ENCODE measurements around the gene WASHC4.
"Not testable (repeated sequence)": the region's sequence is repeated elsewhere in the genome, so short reads cannot be mapped to it uniquely, and the experiment has no call there.

Gene WASHC4

GRCh38 chr12:105089817-105090216 lies 17.7 kb upstream of the WASHC4 start:
- no peak overlapping the region for H3K27ac ChIP-seq
- no peaks in the 10 kb centered on the region for H3K4me1 ChIP-seq (ENCODE audit: control insufficient read depth in 1 of 2, insufficient read depth in 1 of 2, low read depth in 1 of 2, low read length in 1 of 2)
- H3K36me3 ChIP-seq, result no peaks in the 10 kb centered on the region
- H3K9me3 ChIP-seq, result no peaks in the 10 kb centered on the region
- TF ChIP-seq, protein P1, sequence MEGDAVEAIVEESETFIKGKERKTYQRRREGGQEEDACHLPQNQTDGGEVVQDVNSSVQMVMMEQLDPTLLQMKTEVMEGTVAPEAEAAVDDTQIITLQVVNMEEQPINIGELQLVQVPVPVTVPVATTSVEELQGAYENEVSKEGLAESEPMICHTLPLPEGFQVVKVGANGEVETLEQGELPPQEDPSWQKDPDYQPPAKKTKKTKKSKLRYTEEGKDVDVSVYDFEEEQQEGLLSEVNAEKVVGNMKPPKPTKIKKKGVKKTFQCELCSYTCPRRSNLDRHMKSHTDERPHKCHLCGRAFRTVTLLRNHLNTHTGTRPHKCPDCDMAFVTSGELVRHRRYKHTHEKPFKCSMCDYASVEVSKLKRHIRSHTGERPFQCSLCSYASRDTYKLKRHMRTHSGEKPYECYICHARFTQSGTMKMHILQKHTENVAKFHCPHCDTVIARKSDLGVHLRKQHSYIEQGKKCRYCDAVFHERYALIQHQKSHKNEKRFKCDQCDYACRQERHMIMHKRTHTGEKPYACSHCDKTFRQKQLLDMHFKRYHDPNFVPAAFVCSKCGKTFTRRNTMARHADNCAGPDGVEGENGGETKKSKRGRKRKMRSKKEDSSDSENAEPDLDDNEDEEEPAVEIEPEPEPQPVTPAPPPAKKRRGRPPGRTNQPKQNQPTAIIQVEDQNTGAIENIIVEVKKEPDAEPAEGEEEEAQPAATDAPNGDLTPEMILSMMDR (IDR thresholded peaks at IDR 0.05), result no peak
- no peak overlapping the region for H3K4me3 ChIP-seq (ENCODE audit: low read depth in 1 of 2, low read length in 1 of 2)
- H3K27me3 ChIP-seq, result peaks cover 36% of the 10 kb centered on the region

GRCh38 chr12:105090361-105090760 lies 17.2 kb upstream of the WASHC4 start:
- no peak overlapping the region for H3K27ac ChIP-seq
- H3K36me3 ChIP-seq, result no peaks in the 10 kb centered on the region
- H3K27me3 ChIP-seq, result peaks cover 31% of the 10 kb centered on the region
- TF ChIP-seq, protein P1 (IDR thresholded peaks at IDR 0.05), result no peak
- no peaks in the 10 kb centered on the region for H3K4me1 ChIP-seq (ENCODE audit: control insufficient read depth in 1 of 2, insufficient read depth in 1 of 2, low read depth in 1 of 2, low read length in 1 of 2)
- H3K4me3 ChIP-seq (ENCODE audit: low read depth in 1 of 2, low read length in 1 of 2), result no peak overlapping the region
- peaks cover 3% of the 10 kb centered on the region for H3K9me3 ChIP-seq

GRCh38 chr12:105091476-105092206 lies 15.9 kb upstream of the WASHC4 start:
- TF ChIP-seq, protein P1 (IDR thresholded peaks at IDR 0.05), result no peak
- H3K4me3 ChIP-seq (ENCODE audit: low read depth in 1 of 2, low read length in 1 of 2), result no peak overlapping the region

GRCh38 chr12:105092336-105092735 lies 15.2 kb upstream of the WASHC4 start:
- TF ChIP-seq, protein P1 (IDR thresholded peaks at IDR 0.05), result no peak
- no peak overlapping the region for H3K27ac ChIP-seq

More at GRCh38 chr12:105091476-105092206, 15.9 kb upstream of the WASHC4 start:
- H3K9me3 ChIP-seq, result peaks cover 7% of the 10 kb centered on the region
- peaks cover 29% of the 10 kb centered on the region for H3K27me3 ChIP-seq
- no peaks in the 10 kb centered on the region for H3K4me1 ChIP-seq (ENCODE audit: control insufficient read depth in 1 of 2, insufficient read depth in 1 of 2, low read depth in 1 of 2, low read length in 1 of 2)
- H3K27ac ChIP-seq, result no peak overlapping the region
- no peaks in the 10 kb centered on the region for H3K36me3 ChIP-seq

GRCh38 chr12:105095338-105095737 lies 12.2 kb upstream of the WASHC4 start:
- peaks cover 48% of the 10 kb centered on the region for H3K27me3 ChIP-seq
- not testable (repeated sequence) for H3K4me1 ChIP-seq (ENCODE audit: control insufficient read depth in 1 of 2, insufficient read depth in 1 of 2, low read depth in 1 of 2, low read length in 1 of 2); H3K4me3 ChIP-seq (ENCODE audit: low read depth in 1 of 2, low read length in 1 of 2); H3K9me3 ChIP-seq; H3K27ac ChIP-seq; H3K36me3 ChIP-seq

More at GRCh38 chr12:105092336-105092735, 15.2 kb upstream of the WASHC4 start:
- Histone ChIP-seq H3K27me3 (peaks cover 29% of the 10 kb centered on the region), H3K9me3 (peaks cover 7% of the 10 kb centered on the region), H3K4me3 (ENCODE audit: low read depth in 1 of 2, low read length in 1 of 2) (no peak overlapping the region), H3K4me1 (ENCODE audit: control insufficient read depth in 1 of 2, insufficient read depth in 1 of 2, low read depth in 1 of 2, low read length in 1 of 2) (no peaks in the 10 kb centered on the region), H3K36me3 (no peaks in the 10 kb centered on the region)

DNA sequence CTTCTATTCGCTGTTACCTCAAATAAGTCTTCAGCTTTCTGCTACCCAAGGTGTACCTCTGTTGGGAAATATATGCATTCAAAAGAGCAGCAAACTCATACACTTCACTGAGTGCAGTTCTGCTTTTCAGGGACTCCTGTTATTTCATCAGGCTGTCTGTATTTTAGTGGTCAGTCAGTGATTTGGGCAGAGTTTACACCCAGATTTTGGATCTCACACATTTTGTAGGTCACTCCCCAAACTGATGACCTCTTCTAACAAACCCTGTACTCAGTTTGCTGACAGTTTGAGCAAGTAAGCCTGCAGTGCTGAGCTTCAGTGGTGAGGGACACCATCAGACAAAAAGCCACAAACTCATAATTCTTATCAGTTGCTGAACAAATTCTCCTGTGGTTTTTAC lies 8.2 kb upstream of the WASHC4 start:
- Histone ChIP-seq H3K36me3 (no peaks in the 10 kb centered on the region), H3K9me3 (peaks cover 7% of the 10 kb centered on the region), H3K4me1 (ENCODE audit: control insufficient read depth in 1 of 2, insufficient read depth in 1 of 2, low read depth in 1 of 2, low read length in 1 of 2) (no peaks in the 10 kb centered on the region), H3K27ac (no peak overlapping the region), H3K27me3 (peaks cover 41% of the 10 kb centered on the region), H3K4me3 (ENCODE audit: low read depth in 1 of 2, low read length in 1 of 2) (no peak overlapping the region)
- TF ChIP-seq, protein P1 (IDR thresholded peaks at IDR 0.05), result no peak

All from neutrophil (primary cell).